Measurements from ENCODE around the gene CNTNAP2. TPM values are rescaled to one million over a fixed set of nuclear protein-coding genes. Genes with fewer than 3 reads are reported as not detected.

Gene CNTNAP2
- total and polyA plus RNA-seq, 2 donors from 2014 or later = 0.06 to 0.13 TPM

GRCh38 chr7:148306759-148307158, 2190.2 kb downstream of the CNTNAP2 start:
- no peaks in the 10 kb centered on the region for H3K36me3 ChIP-seq (ENCODE audit: control insufficient read depth in 2 of 3, insufficient read depth in 3 of 3, low read length in 3 of 3)
- no peaks in the 10 kb centered on the region for H3K9me3 ChIP-seq (ENCODE audit: control insufficient read depth in 2 of 3, insufficient read depth in 1 of 3, low read length in 3 of 3)
- no peak for FAIRE-seq
- no peaks in the 10 kb centered on the region for H3K27me3 ChIP-seq (ENCODE audit: control insufficient read depth, insufficient read depth, low read length)
- intact Hi-C loops (cut with DNase I) = no loop called here
- no peak overlapping the region for H3K9ac ChIP-seq (ENCODE audit: low read length in 3 of 3)
- no peak overlapping the region for H3K27ac ChIP-seq (ENCODE audit: low read depth in 2 of 2, low read length in 2 of 2)
- no peak for DNase-seq
- H3K4me1 ChIP-seq (ENCODE audit: control insufficient read depth in 2 of 3, insufficient read depth in 2 of 3, low read depth in 1 of 3, low read length in 3 of 3) = peaks cover 0 to 7% (median 0%) of the 10 kb centered on the region in 3 donors
- no peak overlapping the region for H3K4me3 ChIP-seq (ENCODE audit: low read length in 3 of 3)
- no peak for TF ChIP-seq CTCF (IDR thresholded peaks at IDR 0.05; ENCODE audit: borderline replicate concordance, extremely low read depth, insufficient read depth)

- Histone ChIP-seq H3K27me3 (ENCODE audit: control insufficient read depth, insufficient read depth, low read length) (no peaks in the 10 kb centered on the region), H3K9me3 (ENCODE audit: control insufficient read depth in 2 of 3, insufficient read depth in 1 of 3, low read length in 3 of 3) (no peaks in the 10 kb centered on the region), H3K36me3 (ENCODE audit: control insufficient read depth in 2 of 3, insufficient read depth in 3 of 3, low read length in 3 of 3) (no peaks in the 10 kb centered on the region), H3K9ac (ENCODE audit: low read length in 3 of 3) (no peak overlapping the region), H3K4me1 (ENCODE audit: control insufficient read depth in 2 of 3, insufficient read depth in 2 of 3, low read depth in 1 of 3, low read length in 3 of 3) (no peaks in the 10 kb centered on the region), H3K4me3 (ENCODE audit: low read length in 3 of 3) (no peak overlapping the region), H3K27ac (ENCODE audit: low read depth in 2 of 2, low read length in 2 of 2) (no peak overlapping the region)
- FAIRE-seq = no peak
- DNase-seq = no peak
- TF ChIP-seq CTCF (IDR thresholded peaks at IDR 0.05; ENCODE audit: borderline replicate concordance, extremely low read depth, insufficient read depth) = no peak
- intact Hi-C loops (cut with DNase I) = no loop called here
Observed at GRCh38 chr7:148318102-148318811, 2201.7 kb downstream of the CNTNAP2 start.

- intact Hi-C loops (cut with DNase I) = no loop called here
- Histone ChIP-seq H3K9me3 (ENCODE audit: control insufficient read depth in 2 of 3, insufficient read depth in 1 of 3, low read length in 3 of 3) (no peaks in the 10 kb centered on the region), H3K4me3 (ENCODE audit: low read length in 3 of 3) (no peak overlapping the region), H3K9ac (ENCODE audit: low read length in 3 of 3) (no peak overlapping the region), H3K4me1 (ENCODE audit: control insufficient read depth in 2 of 3, insufficient read depth in 2 of 3, low read depth in 1 of 3, low read length in 3 of 3) (no peaks in the 10 kb centered on the region), H3K27ac (ENCODE audit: low read depth in 2 of 2, low read length in 2 of 2) (no peak overlapping the region), H3K27me3 (ENCODE audit: control insufficient read depth, insufficient read depth, low read length) (no peaks in the 10 kb centered on the region), H3K36me3 (ENCODE audit: control insufficient read depth in 2 of 3, insufficient read depth in 3 of 3, low read length in 3 of 3) (no peaks in the 10 kb centered on the region)
- FAIRE-seq (no peak), DNase-seq (no peak)
- TF ChIP-seq CTCF (IDR thresholded peaks at IDR 0.05; ENCODE audit: borderline replicate concordance, extremely low read depth, insufficient read depth) = no peak
Observed at GRCh38 chr7:148318838-148319237, 2202.2 kb downstream of the CNTNAP2 start.
